C4-2B (cell line): ENCODE data around the gene PRR30.

Experiments
- CTCF ChIP-seq: fragments of 450-650 bp; conservative IDR thresholded peaks from 2 replicates; pipeline ENCODE4 v1.5.1; 2017; ENCODE audit warnings: mild to moderate bottlenecking
- ZFX ChIP-seq: fragments of 450-650 bp; IDR thresholded peaks from 2 replicates; pipeline ENCODE4 v1.6.1; 2017

GRCh38 chr2:27109083-27109482 lies 30.1 kb downstream of the PRR30 start:
- TF ChIP-seq CTCF = no peak
- TF ChIP-seq ZFX = no peak
